HUES6 (cell line): Measurements from ENCODE around the gene SNIP1.
"Not testable (repeated sequence)": the region's sequence is repeated elsewhere in the genome, so short reads cannot be mapped to it uniquely, and the experiment has no call there.

Experiments used
- H3K27ac ChIP-seq: 2 replicates; pipeline ENCODE4 v1.7.0; 2013; ENCODE audit warnings: low read depth, mild to moderate bottlenecking, low read length, inconsistent platforms
- H3K27me3 ChIP-seq: 2 replicates; pipeline ENCODE4 v1.6.1; 2013; ENCODE audit warnings: low read length; ENCODE audit not compliant: control insufficient read depth, insufficient read depth
- H3K36me3 ChIP-seq: 2 replicates; pipeline ENCODE4 v1.6.1; 2013; ENCODE audit warnings: low read length; ENCODE audit not compliant: control insufficient read depth, insufficient read depth
- H3K4me1 ChIP-seq: 2 replicates; pipeline ENCODE4 v1.6.1; 2013; ENCODE audit warnings: low read length; ENCODE audit not compliant: control insufficient read depth, insufficient read depth
- H3K4me3 ChIP-seq: 2 replicates; pipeline ENCODE4 v1.5.1; 2013; ENCODE audit warnings: low read depth, low read length
- H3K9ac ChIP-seq: one replicate; pipeline ENCODE4 v1.6.1; 2013; ENCODE audit warnings: mild to moderate bottlenecking, low read length
- H3K9me3 ChIP-seq: 2 replicates; pipeline ENCODE4 v1.6.1; 2013; ENCODE audit warnings: low read depth, low read length; ENCODE audit not compliant: control insufficient read depth, insufficient read depth

The SNIP1 gene

GRCh38 chr1:37506740-37507139 is 47.4 kb downstream of the SNIP1 start:
- Histone ChIP-seq H3K9me3 (no peaks in the 10 kb centered on the region), H3K9ac (no peak overlapping the region), H3K36me3 (peaks cover 51% of the 10 kb centered on the region), H3K4me3 (no peak overlapping the region), H3K27ac (no peak overlapping the region), H3K27me3 (no peaks in the 10 kb centered on the region), H3K4me1 (no peaks in the 10 kb centered on the region)

- not testable (repeated sequence) for H3K27me3 ChIP-seq, H3K9ac ChIP-seq, H3K4me1 ChIP-seq, H3K27ac ChIP-seq, H3K9me3 ChIP-seq, H3K4me3 ChIP-seq
- peaks cover 60% of the 10 kb centered on the region for H3K36me3 ChIP-seq
Measured at GRCh38 chr1:37502791-37503190, 51.3 kb downstream of the SNIP1 start.

- Histone ChIP-seq H3K27ac (no peak overlapping the region), H3K27me3 (no peaks in the 10 kb centered on the region), H3K36me3 (peaks cover 58% of the 10 kb centered on the region), H3K4me3 (no peak overlapping the region), H3K4me1 (no peaks in the 10 kb centered on the region), H3K9me3 (no peaks in the 10 kb centered on the region), H3K9ac (no peak overlapping the region)
Measured at GRCh38 chr1:37502104-37502503, 52.0 kb downstream of the SNIP1 start.

- Histone ChIP-seq H3K36me3 (peaks cover 55% of the 10 kb centered on the region), H3K4me1 (no peaks in the 10 kb centered on the region), H3K9ac (no peak overlapping the region), H3K27ac (no peak overlapping the region), H3K4me3 (no peak overlapping the region), H3K27me3 (no peaks in the 10 kb centered on the region), H3K9me3 (no peaks in the 10 kb centered on the region)
Measured at GRCh38 chr1:37501661-37502060, 52.4 kb downstream of the SNIP1 start.

GRCh38 chr1:37498872-37499617 is 55.0 kb downstream of the SNIP1 start:
- no peaks in the 10 kb centered on the region for H3K9me3 ChIP-seq
- no peak overlapping the region for H3K9ac ChIP-seq
- no peaks in the 10 kb centered on the region for H3K27me3 ChIP-seq
- H3K36me3 ChIP-seq = peaks cover 54% of the 10 kb centered on the region
- H3K27ac ChIP-seq = no peak overlapping the region
- H3K4me3 ChIP-seq = no peak overlapping the region
- H3K4me1 ChIP-seq = no peaks in the 10 kb centered on the region

GRCh38 chr1:37497832-37498231 is 56.3 kb downstream of the SNIP1 start:
- Histone ChIP-seq H3K36me3 (peaks cover 55% of the 10 kb centered on the region), H3K9ac (no peak overlapping the region), H3K27me3 (no peaks in the 10 kb centered on the region), H3K4me3 (no peak overlapping the region), H3K4me1 (no peaks in the 10 kb centered on the region), H3K9me3 (no peaks in the 10 kb centered on the region), H3K27ac (no peak overlapping the region)

GRCh38 chr1:37495875-37496274 is 58.2 kb downstream of the SNIP1 start:
- Histone ChIP-seq H3K4me1 (no peaks in the 10 kb centered on the region), H3K27me3 (no peaks in the 10 kb centered on the region), H3K27ac (no peak overlapping the region), H3K4me3 (no peak overlapping the region), H3K9ac (no peak overlapping the region), H3K36me3 (peaks cover 47% of the 10 kb centered on the region), H3K9me3 (no peaks in the 10 kb centered on the region)

- Histone ChIP-seq H3K9ac (no peak overlapping the region), H3K27ac (no peak overlapping the region), H3K4me1 (no peaks in the 10 kb centered on the region), H3K36me3 (peaks cover 36% of the 10 kb centered on the region), H3K4me3 (no peak overlapping the region), H3K27me3 (no peaks in the 10 kb centered on the region), H3K9me3 (no peaks in the 10 kb centered on the region)
Measured at GRCh38 chr1:37493336-37494098, 60.6 kb downstream of the SNIP1 start.

GRCh38 chr1:37487619-37487984 is 66.5 kb downstream of the SNIP1 start:
- H3K27ac ChIP-seq = no peak overlapping the region
- H3K4me3 ChIP-seq = no peak overlapping the region
- H3K36me3 ChIP-seq = peaks cover 36% of the 10 kb centered on the region
- no peak overlapping the region for H3K9ac ChIP-seq
- peaks cover 3% of the 10 kb centered on the region for H3K4me1 ChIP-seq
- no peaks in the 10 kb centered on the region for H3K27me3 ChIP-seq
- H3K9me3 ChIP-seq = no peaks in the 10 kb centered on the region

- Histone ChIP-seq H3K27me3 (no peaks in the 10 kb centered on the region), H3K4me1 (peaks cover 3% of the 10 kb centered on the region), H3K36me3 (peaks cover 42% of the 10 kb centered on the region), H3K27ac (no peak overlapping the region), H3K9ac (no peak overlapping the region), H3K4me3 (no peak overlapping the region), H3K9me3 (no peaks in the 10 kb centered on the region)
Measured at GRCh38 chr1:37486680-37487618, 67.1 kb downstream of the SNIP1 start.
